ENCODE measurements around the gene COX5A.

The COX5A gene

DNA sequence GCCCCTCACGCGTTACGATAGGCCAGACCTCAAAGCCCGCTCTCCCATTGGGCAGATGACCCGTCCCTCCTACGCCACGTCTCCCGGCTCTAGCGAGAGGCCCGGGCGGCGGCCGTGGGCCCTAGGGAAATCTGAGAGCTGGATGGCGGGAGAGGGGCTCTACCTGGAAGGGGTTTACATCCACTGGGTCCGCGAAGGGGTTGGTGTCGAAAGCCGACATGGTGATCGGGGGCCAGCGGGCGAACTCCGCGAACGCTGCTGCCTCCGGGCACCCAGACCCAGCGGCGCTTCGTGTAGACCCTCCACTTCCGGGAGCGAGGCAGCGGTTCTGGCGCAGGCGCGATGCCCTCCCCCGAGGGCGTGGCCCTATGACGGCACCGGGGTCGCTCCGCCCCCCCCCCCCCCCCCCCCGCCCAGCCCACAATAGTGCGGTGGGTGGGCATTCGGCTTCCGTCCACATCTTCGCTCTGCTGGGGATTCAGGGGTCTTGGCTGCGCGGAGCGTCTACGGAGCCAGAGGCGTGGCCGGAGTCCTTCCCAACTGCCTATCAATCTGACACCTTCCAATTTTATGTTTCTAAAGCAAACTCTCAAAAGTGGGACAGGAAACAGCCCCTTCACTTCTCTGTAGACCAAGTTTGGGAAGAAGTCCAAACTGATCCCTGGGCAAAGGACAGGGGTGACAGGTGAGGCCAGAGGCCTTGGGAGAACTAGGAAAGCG, 64.7 kb downstream of the COX5A start, which contains the start of gene SCAMP2:
SCAMP2 (minus strand) TSS at position 330 of the 720 bp plus-strand sequence; CDS start at position 220, 110 bp downstream.
- DNase-seq, result peak; percentile 82 to 100 (median 94)

DNA sequence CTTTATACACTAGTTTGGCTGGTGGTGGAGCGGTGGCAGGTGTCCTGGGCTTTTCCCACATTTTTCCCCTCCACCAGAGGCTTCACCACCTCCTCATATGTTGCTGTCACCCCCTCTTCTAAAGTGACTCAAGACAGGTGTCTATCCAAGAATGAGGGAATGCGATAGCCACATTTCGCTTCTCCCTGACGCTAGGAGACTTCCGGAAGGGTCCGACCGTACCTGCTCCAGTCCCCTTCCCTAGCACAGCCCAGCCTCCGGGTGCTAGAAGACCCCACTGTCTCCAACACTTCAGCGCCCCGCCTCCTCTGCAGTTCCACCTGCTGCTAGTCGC, 65.2 kb downstream of the COX5A start:
- no peak for DNase-seq

DNA sequence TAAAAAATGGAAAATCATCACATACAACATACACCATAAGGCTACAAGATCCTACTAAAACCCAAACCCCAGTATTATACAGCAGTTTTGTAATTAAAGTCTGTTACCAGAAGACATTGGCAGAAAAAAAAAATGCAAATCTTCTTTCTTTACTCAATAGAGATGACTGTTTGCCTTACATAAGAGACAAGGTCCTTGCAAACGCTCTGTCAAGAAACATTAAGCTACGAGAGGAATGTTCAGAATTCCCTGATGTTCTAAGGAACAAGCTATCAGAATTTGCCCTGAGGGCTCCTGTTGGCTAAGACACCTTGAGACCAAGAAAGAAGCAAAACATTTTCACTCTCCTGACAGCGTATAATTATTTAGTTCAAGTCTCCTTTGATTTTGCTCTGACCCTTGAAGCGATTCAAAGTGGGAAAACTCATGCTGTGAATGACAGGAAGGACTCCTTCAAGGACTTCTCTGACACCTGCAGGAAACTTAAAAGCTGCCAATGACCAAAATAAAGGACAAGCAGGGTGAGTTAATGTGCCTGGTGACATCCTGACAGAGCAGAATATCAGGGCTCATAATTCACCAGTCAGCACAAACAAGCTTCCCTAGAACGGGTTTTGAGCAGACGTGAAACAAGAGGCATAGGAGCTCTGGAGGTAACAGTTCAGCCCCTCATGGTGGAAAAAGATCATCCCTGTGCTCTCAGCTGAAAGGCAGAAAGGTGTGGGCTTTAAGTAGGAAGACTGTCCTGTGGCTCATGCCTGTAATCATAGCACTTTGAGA, 67.2 kb downstream of the COX5A start:
- no peak for DNase-seq

All from amygdala (tissue), 56 donors.